ENCODE results near the gene TFAP2A. TPM values are rescaled to one million over a fixed set of nuclear protein-coding genes. Genes with fewer than 3 reads are reported as not detected.

The TFAP2A gene
- total and polyA plus RNA-seq, 2 experiments from 2014 or later: 2.5 to 7.2 TPM

DNA sequence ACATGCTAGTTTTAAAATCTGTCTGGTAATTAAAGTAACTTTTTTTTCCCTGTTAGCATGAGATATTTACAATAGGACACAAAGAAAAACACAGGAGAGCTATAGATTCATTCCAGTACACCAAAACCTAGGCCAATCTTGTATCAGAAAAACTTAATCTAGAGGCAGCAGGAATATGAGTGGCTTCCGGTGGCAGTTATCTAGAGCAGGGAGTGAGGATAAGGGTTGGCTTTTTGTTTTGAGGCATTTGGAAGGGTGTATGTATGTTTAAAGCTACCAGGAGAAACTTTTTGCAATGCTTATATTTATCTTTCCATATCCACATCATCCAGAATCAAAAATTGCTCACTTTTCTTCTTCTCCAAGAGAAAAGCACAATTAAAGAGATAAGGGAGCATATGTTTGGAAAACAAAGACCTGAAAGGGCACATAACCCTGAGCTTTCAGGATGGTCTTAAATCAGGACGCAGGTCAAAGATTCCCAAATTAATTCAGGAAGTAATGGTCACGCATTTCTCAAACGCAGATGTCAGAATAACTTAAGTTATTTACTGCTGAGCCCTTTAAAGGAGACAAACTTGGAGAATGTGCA, 13.1 kb downstream of the TFAP2A start:
- Histone ChIP-seq H3K9me3 (ENCODE audit: low read depth) (no peaks in the 10 kb centered on the region), H2AFZ (no peak overlapping the region), H3K79me2 (ENCODE audit: insufficient read depth) (peaks cover 23% of the 10 kb centered on the region), H3K4me3 (no peak overlapping the region), H3K27ac (no peak overlapping the region), H3K4me2 (ENCODE audit: unreplicated experiment) (no peak overlapping the region), H3K27me3 (replicated peaks; ENCODE audit: insufficient read depth) (no peaks in the 10 kb centered on the region; the same call in 1 of the 2 replicates), H3K4me1 (ENCODE audit: insufficient read depth) (peaks cover 7% of the 10 kb centered on the region), H3F3A (ENCODE audit: insufficient read depth) (peaks cover 19% of the 10 kb centered on the region), H3K9me2 (ENCODE audit: insufficient read depth) (no peaks in the 10 kb centered on the region), H4K20me1 (ENCODE audit: insufficient read depth) (no peaks in the 10 kb centered on the region), H3K36me3 (ENCODE audit: low read depth) (peaks cover 15% of the 10 kb centered on the region; the same call in 1 of the 2 replicates), H3K9ac (no peak overlapping the region)
- no peak for TF ChIP-seq EZH2 (IDR thresholded peaks at IDR 0.05; ENCODE audit: insufficient read depth, poor library complexity, severe bottlenecking)
- TF ChIP-seq EZH2phosphoT487 (IDR thresholded peaks at IDR 0.05; ENCODE audit: insufficient read depth, low read depth): no peak
- DNase-seq: no peak
- WGBS, 2 experiments (ENCODE audit: low coverage in 1 of 2, low lambda C conversion rate in 2 of 2, missing lambda C conversion rate in 2 of 2): 55 to 57% methylated on average over 4 of the region's 4 CpGs
- in situ Hi-C loops (cut with MboI): loop anchor here (25.0 kb wide), 1 partner anchor 1414 kb away; no protein-coding TSS in a partner anchor

DNA sequence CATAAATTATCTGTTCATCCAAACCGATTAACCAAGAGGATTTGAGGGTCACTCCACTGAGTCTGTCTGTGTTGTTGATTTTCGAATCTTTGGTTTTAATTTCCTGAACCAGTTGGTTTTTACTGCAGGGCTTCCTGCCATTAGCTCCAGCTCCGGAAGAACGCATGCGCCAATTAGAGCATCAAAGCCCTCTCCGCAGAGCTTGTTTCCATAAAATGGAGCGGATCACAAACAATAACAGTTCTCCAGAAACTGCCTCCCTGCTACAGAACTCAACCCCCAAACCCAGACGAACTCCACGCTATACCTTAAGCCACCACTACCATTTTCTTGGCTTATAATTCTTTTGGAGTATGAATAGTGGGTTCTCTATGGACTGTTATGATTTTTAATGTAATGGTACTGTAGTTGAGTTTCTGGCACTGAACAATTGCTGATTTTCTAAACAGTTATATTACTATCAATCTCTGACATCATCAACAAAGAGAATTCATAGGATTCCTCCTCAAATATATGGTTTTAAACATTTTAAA, 13.8 kb downstream of the TFAP2A start:
- 22 to 26% methylated on average over 9 of the region's 9 CpGs for WGBS, 2 experiments (ENCODE audit: low coverage in 1 of 2, low lambda C conversion rate in 2 of 2, missing lambda C conversion rate in 2 of 2)
- H3K9me2 ChIP-seq (ENCODE audit: insufficient read depth): no peaks in the 10 kb centered on the region
- no peak overlapping the region for H3K27ac ChIP-seq
- DNase-seq: no peak
- peaks cover 15% of the 10 kb centered on the region; the same call in 1 of the 2 replicates for H3K36me3 ChIP-seq (ENCODE audit: low read depth)
- in situ Hi-C loops (cut with MboI): loop anchor here (25.0 kb wide), 1 partner anchor 1414 kb away; no protein-coding TSS in a partner anchor
- peaks cover 17% of the 10 kb centered on the region; the same call in 1 of the 2 replicates for H3K79me2 ChIP-seq (ENCODE audit: insufficient read depth)
- no peaks in the 10 kb centered on the region for H3K9me3 ChIP-seq (ENCODE audit: low read depth)
- H3F3A ChIP-seq (ENCODE audit: insufficient read depth): peaks cover 13% of the 10 kb centered on the region
- peaks cover 7% of the 10 kb centered on the region; the same call in 1 of the 2 replicates for H3K4me1 ChIP-seq (ENCODE audit: insufficient read depth)
- TF ChIP-seq EZH2phosphoT487 (IDR thresholded peaks at IDR 0.05; ENCODE audit: insufficient read depth, low read depth) (no peak), EZH2 (IDR thresholded peaks at IDR 0.05; ENCODE audit: insufficient read depth, poor library complexity, severe bottlenecking) (no peak)
- no peak overlapping the region for H2AFZ ChIP-seq
- H3K27me3 ChIP-seq (replicated peaks; ENCODE audit: insufficient read depth): peaks cover 2% of the 10 kb centered on the region; the same call in 1 of the 2 replicates
- H3K4me3 ChIP-seq: no peak overlapping the region
- no peak overlapping the region for H3K9ac ChIP-seq
- H4K20me1 ChIP-seq (ENCODE audit: insufficient read depth): no peaks in the 10 kb centered on the region
- no peak overlapping the region for H3K4me2 ChIP-seq (ENCODE audit: unreplicated experiment)

DNA sequence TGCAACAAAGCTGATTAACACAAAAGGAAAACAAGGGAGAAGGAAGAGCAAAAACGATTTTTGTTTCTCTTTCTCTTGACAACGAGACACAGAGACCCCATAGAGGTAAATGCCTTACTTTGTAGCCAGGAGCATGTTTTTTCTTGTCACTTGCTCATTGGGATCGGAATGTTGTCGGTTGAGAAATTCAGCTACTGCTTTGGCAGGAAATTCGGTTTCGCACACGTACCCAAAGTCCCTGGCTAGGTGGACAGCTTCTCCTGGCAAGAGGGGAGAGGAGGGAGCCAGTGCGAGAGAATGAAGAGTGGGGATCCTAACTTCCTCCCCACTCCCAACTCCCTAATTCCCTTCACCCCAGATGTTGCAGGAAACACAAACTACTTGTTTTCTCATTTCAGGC, 14.5 kb downstream of the TFAP2A start:
- H3K79me2 ChIP-seq (ENCODE audit: insufficient read depth): 0 out of 2 replicates have a peak, but pooled peaks cover 12% of the 10 kb centered on the region
- H2AFZ ChIP-seq: no peak overlapping the region
- 57 to 68% methylated on average over 8 of the region's 8 CpGs for WGBS, 2 experiments (ENCODE audit: low coverage in 1 of 2, low lambda C conversion rate in 2 of 2, missing lambda C conversion rate in 2 of 2)
- no peak overlapping the region for H3K9ac ChIP-seq
- H3K27me3 ChIP-seq (replicated peaks; ENCODE audit: insufficient read depth): peaks cover 10% of the 10 kb centered on the region
- no peak overlapping the region for H3K4me3 ChIP-seq
- no peak overlapping the region for H3K27ac ChIP-seq
- TF ChIP-seq EZH2 (IDR thresholded peaks at IDR 0.05; ENCODE audit: insufficient read depth, poor library complexity, severe bottlenecking) (no peak), EZH2phosphoT487 (IDR thresholded peaks at IDR 0.05; ENCODE audit: insufficient read depth, low read depth) (no peak)
- H3K9me2 ChIP-seq (ENCODE audit: insufficient read depth): no peaks in the 10 kb centered on the region
- peaks cover 7% of the 10 kb centered on the region; the same call in 1 of the 2 replicates for H3F3A ChIP-seq (ENCODE audit: insufficient read depth)
- in situ Hi-C loops (cut with MboI): loop anchor here (25.0 kb wide), 1 partner anchor 1413 kb away; no protein-coding TSS in a partner anchor
- no peak for DNase-seq
- H3K9me3 ChIP-seq (ENCODE audit: low read depth): no peaks in the 10 kb centered on the region
- no peaks in the 10 kb centered on the region for H4K20me1 ChIP-seq (ENCODE audit: insufficient read depth)
- H3K36me3 ChIP-seq (ENCODE audit: low read depth): peaks cover 15% of the 10 kb centered on the region; the same call in 1 of the 2 replicates
- H3K4me1 ChIP-seq (ENCODE audit: insufficient read depth): peaks cover 7% of the 10 kb centered on the region; the same call in 1 of the 2 replicates
- no peak overlapping the region for H3K4me2 ChIP-seq (ENCODE audit: unreplicated experiment)

DNA sequence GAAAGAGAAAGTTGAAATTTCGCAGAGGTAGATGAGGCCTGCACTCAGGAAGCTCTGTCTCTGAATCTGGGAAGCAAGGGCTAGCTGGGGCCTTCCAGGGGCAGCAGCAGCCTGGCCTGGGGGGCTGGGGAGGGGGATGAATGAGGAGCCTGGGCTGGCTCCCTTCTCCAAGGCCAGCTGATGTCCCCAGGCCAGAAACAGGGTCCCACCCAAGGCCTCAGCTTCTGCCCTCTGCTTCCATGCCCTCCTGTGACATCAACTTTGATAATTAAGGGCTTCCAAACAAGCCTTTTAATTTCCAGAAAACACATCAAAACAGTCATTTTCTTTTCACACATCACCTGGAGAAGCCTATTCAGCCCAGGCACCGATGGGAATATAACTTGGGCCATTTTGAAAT, 15.4 kb downstream of the TFAP2A start:
- TF ChIP-seq EZH2 (IDR thresholded peaks at IDR 0.05; ENCODE audit: insufficient read depth, poor library complexity, severe bottlenecking) (no peak), EZH2phosphoT487 (IDR thresholded peaks at IDR 0.05; ENCODE audit: insufficient read depth, low read depth) (no peak)
- H3K4me1 ChIP-seq (ENCODE audit: insufficient read depth): peaks cover 7% of the 10 kb centered on the region; the same call in 1 of the 2 replicates
- no peak overlapping the region for H3K4me3 ChIP-seq
- DNase-seq: no peak
- peaks cover 15% of the 10 kb centered on the region; the same call in 1 of the 2 replicates for H3K36me3 ChIP-seq (ENCODE audit: low read depth)
- 68 to 73% methylated on average over 2 of the region's 2 CpGs for WGBS, 2 experiments (ENCODE audit: low coverage in 1 of 2, low lambda C conversion rate in 2 of 2, missing lambda C conversion rate in 2 of 2)
- H3F3A ChIP-seq (ENCODE audit: insufficient read depth): no peaks in the 10 kb centered on the region
- no peaks in the 10 kb centered on the region for H3K9me2 ChIP-seq (ENCODE audit: insufficient read depth)
- H3K9ac ChIP-seq: no peak overlapping the region
- H3K4me2 ChIP-seq (ENCODE audit: unreplicated experiment): no peak overlapping the region
- H2AFZ ChIP-seq: no peak overlapping the region
- no peak overlapping the region for H3K27ac ChIP-seq
- no peaks in the 10 kb centered on the region for H4K20me1 ChIP-seq (ENCODE audit: insufficient read depth)
- no peaks in the 10 kb centered on the region for H3K9me3 ChIP-seq (ENCODE audit: low read depth)
- in situ Hi-C loops (cut with MboI): no loop called here
- peaks cover 16% of the 10 kb centered on the region for H3K27me3 ChIP-seq (replicated peaks; ENCODE audit: insufficient read depth)
- 0 out of 2 replicates have a peak, but pooled peaks cover 5% of the 10 kb centered on the region for H3K79me2 ChIP-seq (ENCODE audit: insufficient read depth)

All from GM23248 (cell line).